Fibroblast of skin of left biceps (primary cell): Measurements from ENCODE around the gene GLI1.

Experiments
- DNase-seq, 2 experiments: peaks; one replicate each; pipeline ENCODE4 v3.0.0-alpha.2; 2013; ENCODE audit warnings: low read depth in 2 of 2

The GLI1 gene

GRCh38 chr12:57460841-57461275, 1.3 kb downstream of the GLI1 start:
- DNase-seq = no peak

GRCh38 chr12:57461276-57461916, 1.8 kb downstream of the GLI1 start:
- DNase-seq = peak; percentile 49 to 62

DNA sequence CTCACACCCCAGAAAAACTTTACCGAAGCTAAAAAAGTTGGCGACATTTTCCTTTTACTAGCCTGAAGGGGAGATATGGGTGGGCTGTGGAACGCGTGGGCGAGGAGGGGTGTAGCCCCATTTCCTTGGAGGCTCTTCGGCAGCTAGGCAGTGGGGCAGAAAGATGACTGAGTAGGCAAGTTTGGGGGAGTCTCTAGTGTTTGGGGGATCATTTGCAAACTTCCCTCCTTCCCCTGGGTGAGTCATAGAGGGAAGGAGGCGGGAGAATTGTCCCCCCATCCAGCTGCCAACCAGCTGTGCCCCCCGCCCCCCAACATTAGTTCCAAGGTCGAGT, 2.3 kb downstream of the GLI1 start:
- peak in 1 of 2 experiments; percentile 23 for DNase-seq

DNA sequence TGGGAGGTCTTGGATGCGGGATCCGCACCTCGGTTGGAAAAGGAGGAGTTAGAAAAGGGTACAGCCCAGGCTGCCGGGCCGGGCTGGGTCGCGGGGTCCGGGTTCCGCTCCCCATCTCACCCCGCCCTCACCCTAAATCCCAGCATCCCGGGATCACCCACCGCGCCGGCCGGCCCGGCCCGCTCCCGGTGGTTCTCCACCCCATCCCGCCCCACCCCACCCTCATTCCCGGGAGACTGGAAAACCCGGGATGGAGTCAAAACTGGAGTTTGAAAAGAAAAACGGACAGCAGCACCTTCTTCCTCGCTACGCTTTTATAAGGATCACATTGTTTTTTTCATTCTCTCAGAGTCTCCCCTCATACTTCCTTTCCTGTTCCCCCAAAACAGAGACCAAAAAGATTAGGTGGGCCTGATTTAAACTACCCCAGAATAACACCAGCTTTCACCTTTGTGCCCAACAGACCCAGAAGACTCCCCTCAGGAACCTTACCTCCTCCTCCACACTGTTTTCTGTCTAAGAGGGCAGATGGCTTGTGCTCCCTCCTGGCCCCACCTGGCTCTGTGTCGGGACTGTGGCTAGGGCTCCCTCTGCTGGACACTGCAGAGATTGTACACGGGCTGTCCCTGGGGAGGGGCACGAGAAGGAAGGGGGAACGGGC, 2.8 kb downstream of the GLI1 start:
- DNase-seq = peak; percentile 82 to 84

GRCh38 chr12:57462912-57463253, 3.3 kb downstream of the GLI1 start:
- DNase-seq = no peak

- DNase-seq = no peak
These were observed 5.0 kb downstream of the GLI1 start for GRCh38 chr12:57464569-57464968.

DNA sequence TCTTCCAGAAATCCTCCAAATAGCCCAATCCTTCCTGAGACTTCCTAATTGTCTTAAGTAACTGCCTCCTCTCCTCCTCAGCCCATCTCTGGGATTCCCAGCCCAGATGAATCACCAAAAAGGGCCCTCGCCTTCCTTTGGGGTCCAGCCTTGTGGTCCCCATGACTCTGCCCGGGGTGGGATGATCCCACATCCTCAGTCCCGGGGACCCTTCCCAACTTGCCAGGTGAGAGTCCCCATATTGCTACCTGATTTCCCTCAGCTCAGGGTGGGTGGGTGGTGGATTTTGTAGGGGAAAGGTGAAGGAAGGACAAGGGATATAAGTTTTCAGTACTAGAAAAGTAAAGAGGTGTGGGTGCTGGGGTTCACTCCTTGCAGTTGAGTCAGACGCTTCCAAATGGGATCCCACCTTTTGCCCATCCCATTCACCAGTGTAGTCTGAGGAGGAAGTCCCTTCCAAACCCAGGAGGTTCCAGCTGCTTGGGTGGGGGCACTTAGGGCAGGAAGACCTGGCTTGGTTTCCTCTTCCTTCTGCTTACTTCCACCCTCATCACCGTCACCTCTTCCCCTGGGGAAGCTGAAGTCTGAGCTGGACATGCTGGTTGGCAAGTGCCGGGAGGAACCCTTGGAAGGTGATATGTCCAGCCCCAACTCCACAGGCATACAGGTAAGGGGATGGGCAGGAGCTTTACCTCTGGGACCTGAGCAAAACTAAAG, 5.6 kb downstream of the GLI1 start:
- no peak for DNase-seq

DNA sequence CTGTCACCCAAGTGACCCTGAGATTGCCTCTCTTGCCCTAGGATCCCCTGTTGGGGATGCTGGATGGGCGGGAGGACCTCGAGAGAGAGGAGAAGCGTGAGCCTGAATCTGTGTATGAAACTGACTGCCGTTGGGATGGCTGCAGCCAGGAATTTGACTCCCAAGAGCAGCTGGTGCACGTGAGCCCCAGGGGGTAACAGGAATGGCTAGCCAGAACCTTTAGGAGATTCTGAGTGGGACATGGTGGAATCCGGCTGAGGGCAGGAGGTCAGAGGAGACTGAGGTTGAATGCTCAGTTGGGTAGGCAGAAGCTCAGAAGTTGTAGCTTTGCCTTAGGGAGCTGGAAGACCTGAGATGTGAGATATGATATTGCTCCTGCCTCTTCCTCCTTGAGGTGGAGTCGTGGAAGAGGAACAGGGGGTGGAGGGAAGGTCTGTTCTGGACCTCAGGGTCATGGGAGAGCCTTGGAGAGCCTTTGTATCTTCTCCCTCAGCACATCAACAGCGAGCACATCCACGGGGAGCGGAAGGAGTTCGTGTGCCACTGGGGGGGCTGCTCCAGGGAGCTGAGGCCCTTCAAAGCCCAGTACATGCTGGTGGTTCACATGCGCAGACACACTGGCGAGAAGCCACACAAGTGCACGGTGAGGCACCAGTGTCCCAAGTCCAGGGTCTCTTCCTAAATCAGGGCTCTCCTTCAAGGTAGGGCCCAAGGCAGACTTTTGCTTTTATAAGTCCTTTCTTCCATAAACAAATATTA, 6.3 kb downstream of the GLI1 start:
- DNase-seq = no peak

GRCh38 chr12:57467212-57467874, 7.8 kb downstream of the GLI1 start:
- no peak for DNase-seq

DNA sequence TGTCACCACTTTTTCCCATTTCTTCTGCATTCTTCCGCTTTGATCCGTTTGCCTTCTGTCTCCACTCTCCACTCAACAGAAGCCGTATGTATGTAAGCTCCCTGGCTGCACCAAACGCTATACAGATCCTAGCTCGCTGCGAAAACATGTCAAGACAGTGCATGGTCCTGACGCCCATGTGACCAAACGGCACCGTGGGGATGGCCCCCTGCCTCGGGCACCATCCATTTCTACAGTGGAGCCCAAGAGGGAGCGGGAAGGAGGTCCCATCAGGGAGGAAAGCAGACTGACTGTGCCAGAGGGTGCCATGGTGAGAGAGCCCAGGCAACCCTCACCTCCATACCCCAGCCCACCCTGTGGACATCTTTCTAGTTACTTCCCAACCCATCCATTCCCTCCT, 8.3 kb downstream of the GLI1 start:
- DNase-seq = no peak

- no peak for DNase-seq
These were observed 9.9 kb downstream of the GLI1 start for GRCh38 chr12:57469296-57470164.

- no peak for DNase-seq
These were observed 10.8 kb downstream of the GLI1 start for GRCh38 chr12:57470286-57470969.

DNA sequence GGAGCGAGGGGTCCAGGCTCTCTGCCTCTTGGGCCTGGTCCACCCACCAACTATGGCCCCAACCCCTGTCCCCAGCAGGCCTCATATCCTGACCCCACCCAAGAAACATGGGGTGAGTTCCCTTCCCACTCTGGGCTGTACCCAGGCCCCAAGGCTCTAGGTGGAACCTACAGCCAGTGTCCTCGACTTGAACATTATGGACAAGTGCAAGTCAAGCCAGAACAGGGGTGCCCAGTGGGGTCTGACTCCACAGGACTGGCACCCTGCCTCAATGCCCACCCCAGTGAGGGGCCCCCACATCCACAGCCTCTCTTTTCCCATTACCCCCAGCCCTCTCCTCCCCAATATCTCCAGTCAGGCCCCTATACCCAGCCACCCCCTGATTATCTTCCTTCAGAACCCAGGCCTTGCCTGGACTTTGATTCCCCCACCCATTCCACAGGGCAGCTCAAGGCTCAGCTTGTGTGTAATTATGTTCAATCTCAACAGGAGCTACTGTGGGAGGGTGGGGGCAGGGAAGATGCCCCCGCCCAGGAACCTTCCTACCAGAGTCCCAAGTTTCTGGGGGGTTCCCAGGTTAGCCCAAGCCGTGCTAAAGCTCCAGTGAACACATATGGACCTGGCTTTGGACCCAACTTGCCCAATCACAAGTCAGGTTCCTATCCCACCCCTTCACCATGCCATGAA, 11.5 kb downstream of the GLI1 start:
- no peak for DNase-seq

DNA sequence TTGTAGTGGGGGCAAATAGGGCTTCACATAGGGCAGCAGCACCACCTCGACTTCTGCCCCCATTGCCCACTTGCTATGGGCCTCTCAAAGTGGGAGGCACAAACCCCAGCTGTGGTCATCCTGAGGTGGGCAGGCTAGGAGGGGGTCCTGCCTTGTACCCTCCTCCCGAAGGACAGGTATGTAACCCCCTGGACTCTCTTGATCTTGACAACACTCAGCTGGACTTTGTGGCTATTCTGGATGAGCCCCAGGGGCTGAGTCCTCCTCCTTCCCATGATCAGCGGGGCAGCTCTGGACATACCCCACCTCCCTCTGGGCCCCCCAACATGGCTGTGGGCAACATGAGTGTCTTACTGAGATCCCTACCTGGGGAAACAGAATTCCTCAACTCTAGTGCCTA, 12.1 kb downstream of the GLI1 start:
- DNase-seq = no peak

- DNase-seq = no peak
These were observed 12.8 kb downstream of the GLI1 start for GRCh38 chr12:57472391-57472790.

DNA sequence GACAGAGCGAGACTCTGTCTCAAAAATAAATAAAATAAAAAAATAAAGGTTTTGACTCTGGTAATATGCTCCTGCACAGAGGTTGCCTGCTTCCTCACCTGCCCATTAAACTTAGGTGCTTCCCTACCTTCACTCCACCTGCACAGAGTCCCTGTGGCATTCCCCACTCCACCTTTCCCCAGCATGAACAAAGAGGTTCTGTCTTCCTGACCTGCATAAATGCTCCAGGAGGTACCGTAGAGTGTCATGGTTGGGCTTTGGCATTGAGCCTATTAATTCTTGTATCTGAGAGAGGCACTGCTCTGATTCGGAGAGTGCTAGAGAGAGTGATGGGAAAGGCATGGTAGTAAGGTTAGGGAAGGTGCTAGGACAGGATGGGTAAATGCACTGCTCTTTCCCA, 13.8 kb downstream of the GLI1 start:
- no peak for DNase-seq

DNA sequence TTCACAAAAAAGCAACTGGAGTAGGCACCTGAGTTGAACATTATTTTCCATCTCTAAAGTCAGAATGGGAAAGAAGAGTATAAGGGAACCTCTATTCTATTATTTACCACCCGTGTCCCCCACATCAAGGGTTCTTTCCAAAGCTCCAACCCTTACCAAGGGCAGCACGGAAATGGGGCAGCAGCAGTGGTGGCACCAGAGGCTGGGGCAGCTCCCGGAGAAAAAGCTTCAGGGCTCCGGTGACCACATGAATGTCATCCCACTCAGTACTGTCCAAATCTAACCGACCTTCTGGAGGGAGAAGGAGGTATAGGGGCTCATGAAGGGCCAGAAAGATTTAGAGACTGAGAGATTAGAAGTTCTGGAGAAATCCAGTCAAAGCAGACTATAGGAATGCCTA, 14.3 kb downstream of the GLI1 start:
- no peak for DNase-seq

- no peak for DNase-seq
These were observed 14.8 kb downstream of the GLI1 start for GRCh38 chr12:57474430-57474829.

GRCh38 chr12:57474862-57475261, 15.3 kb downstream of the GLI1 start:
- no peak for DNase-seq
